Astrocyte (in vitro differentiated cells and primary cell): ENCODE measurements around the gene FTCD. TPM values are rescaled to one million over a fixed set of nuclear protein-coding genes. Genes with fewer than 3 reads are reported as not detected.

Source experiments
- DNase-seq: peaks from one replicate; pipeline ENCODE4 v3.0.0-alpha.2; 2010; ENCODE audit warnings: low read depth
- FAIRE-seq: peaks from 2 replicates; lab custom pipeline; 2011; peaks lifted over from hg19 to GRCh38; lab: Jason Lieb, UNC
- H2AFZ ChIP-seq: 2 replicates; pipeline ENCODE4 v1.6.0; 2012; ENCODE audit warnings: low read depth, low read length, inconsistent platforms
- H3K27ac ChIP-seq: 2 replicates; pipeline ENCODE4 v1.5.1; 2011; ENCODE audit warnings: low read depth, low read length, inconsistent platforms
- H3K27me3 ChIP-seq: 2 replicates; pipeline ENCODE4 v1.6.0; 2011; ENCODE audit warnings: low read length, inconsistent platforms; ENCODE audit not compliant: insufficient read depth
- H3K36me3 ChIP-seq: 2 replicates; pipeline ENCODE4 v1.5.1; 2011; ENCODE audit warnings: low read length, inconsistent platforms; ENCODE audit not compliant: insufficient read depth
- H3K4me1 ChIP-seq: 2 replicates; pipeline ENCODE4 v1.5.1; 2011; ENCODE audit warnings: low read length, inconsistent platforms; ENCODE audit not compliant: insufficient read depth
- H3K4me2 ChIP-seq: 2 replicates; pipeline ENCODE4 v1.6.0; 2012; ENCODE audit warnings: low read length, inconsistent platforms
- H3K4me3 ChIP-seq: 2 replicates; pipeline ENCODE4 v1.5.1; 2011; ENCODE audit warnings: low read depth, mild to moderate bottlenecking, low read length, inconsistent platforms; ENCODE audit not compliant: insufficient read depth
- H3K79me2 ChIP-seq: 2 replicates; pipeline ENCODE4 v1.6.0; 2012; ENCODE audit warnings: mild to moderate bottlenecking, low read length, inconsistent platforms; ENCODE audit not compliant: insufficient read depth
- H3K9ac ChIP-seq: 2 replicates; pipeline ENCODE4 v1.6.0; 2012; ENCODE audit warnings: mild to moderate bottlenecking, low read length, inconsistent platforms
- H3K9me3 ChIP-seq: 2 replicates; pipeline ENCODE4 v1.5.1; 2012; ENCODE audit warnings: low read depth, mild to moderate bottlenecking, low read length, inconsistent platforms; ENCODE audit not compliant: insufficient read depth
- H4K20me1 ChIP-seq: 2 replicates; pipeline ENCODE4 v1.6.0; 2012; ENCODE audit warnings: low read length, inconsistent platforms; ENCODE audit not compliant: insufficient read depth
- H3K27ac Mint-ChIP-seq: one replicate; pipeline ENCODE4 v1.8.0; 2021; ENCODE audit warnings: mild to moderate bottlenecking, mixed read lengths; ENCODE audit not compliant: unreplicated experiment
- H3K27me3 Mint-ChIP-seq: one replicate; pipeline ENCODE4 v1.8.0; 2021; ENCODE audit warnings: low read depth, mixed read lengths; ENCODE audit not compliant: unreplicated experiment
- H3K36me3 Mint-ChIP-seq: one replicate; pipeline ENCODE4 v1.8.0; 2021; ENCODE audit warnings: low read depth, mixed read lengths; ENCODE audit not compliant: unreplicated experiment
- H3K4me1 Mint-ChIP-seq: one replicate; pipeline ENCODE4 v1.8.0; 2021; ENCODE audit warnings: low read depth, mixed read lengths; ENCODE audit not compliant: unreplicated experiment
- H3K4me3 Mint-ChIP-seq: one replicate; pipeline ENCODE4 v1.8.0; 2021; ENCODE audit warnings: mild to moderate bottlenecking, moderate library complexity, mixed read lengths; ENCODE audit not compliant: unreplicated experiment
- H3K9me3 Mint-ChIP-seq: one replicate; pipeline ENCODE4 v1.8.0; 2021; ENCODE audit warnings: mild to moderate bottlenecking, mixed read lengths; ENCODE audit not compliant: unreplicated experiment
- CTCF ChIP-seq: IDR thresholded peaks from 2 replicates; pipeline ENCODE4 v1.5.1; 2011; ENCODE audit warnings: low read depth, mild to moderate bottlenecking, inconsistent platforms, low read length, moderate library complexity; ENCODE audit not compliant: insufficient read depth
- EZH2 ChIP-seq: IDR thresholded peaks from 2 replicates; pipeline ENCODE4 v1.6.1; 2012; ENCODE audit warnings: mild to moderate bottlenecking, low read length, inconsistent platforms; ENCODE audit not compliant: insufficient read depth
- total RNA-seq: library from RNA; stranded (reverse); gene quantifications from 2 replicates; pipeline ENCODE4 v1.2.1, GENCODE V29; 2021

The FTCD gene
- total RNA-seq, 1 donor from 2014 or later, result 1.9 TPM

GRCh38 chr21:46131838-46132651 is 23.3 kb downstream of the FTCD start:
- no peak for TF ChIP-seq CTCF
- no peak for TF ChIP-seq EZH2
- Histone ChIP-seq H3K4me1 (no peaks in the 10 kb centered on the region), H3K4me3 (no peak overlapping the region), H3K27me3 (no peaks in the 10 kb centered on the region), H3K79me2 (no peaks in the 10 kb centered on the region), H3K4me2 (no peak overlapping the region), H3K9ac (no peak overlapping the region), H3K36me3 (peaks cover 17% of the 10 kb centered on the region), H4K20me1 (peaks cover 52% of the 10 kb centered on the region), H3K27ac (no peak overlapping the region), H2AFZ (no peak overlapping the region), H3K9me3 (peaks cover 4% of the 10 kb centered on the region)
- H3K4me1 Mint-ChIP-seq, result no peaks in the 10 kb centered on the region
- DNase-seq (no peak), FAIRE-seq (no peak)
- H3K27me3 Mint-ChIP-seq, result peaks cover 2% of the 10 kb centered on the region
- peaks cover 4% of the 10 kb centered on the region for H3K36me3 Mint-ChIP-seq
- no peaks in the 10 kb centered on the region for H3K9me3 Mint-ChIP-seq
- H3K4me3 Mint-ChIP-seq, result no peak overlapping the region
- H3K27ac Mint-ChIP-seq, result no peak overlapping the region

- no peak overlapping the region for H3K27ac ChIP-seq
- H3K9me3 ChIP-seq, result peaks cover 4% of the 10 kb centered on the region
- no peaks in the 10 kb centered on the region for H3K4me1 ChIP-seq
- H3K9ac ChIP-seq, result no peak overlapping the region
- H3K4me3 ChIP-seq, result no peak overlapping the region
- H4K20me1 ChIP-seq, result peaks cover 58% of the 10 kb centered on the region
- no peaks in the 10 kb centered on the region for H3K9me3 Mint-ChIP-seq
- no peaks in the 10 kb centered on the region for H3K27me3 ChIP-seq
- peaks cover 17% of the 10 kb centered on the region for H3K36me3 ChIP-seq
- H3K27ac Mint-ChIP-seq, result no peak overlapping the region
- H3K27me3 Mint-ChIP-seq, result peaks cover 2% of the 10 kb centered on the region
- no peaks in the 10 kb centered on the region for H3K4me1 Mint-ChIP-seq
- peaks cover 4% of the 10 kb centered on the region for H3K36me3 Mint-ChIP-seq
- DNase-seq (no peak), FAIRE-seq (no peak)
- TF ChIP-seq EZH2, result no peak
- TF ChIP-seq CTCF, result no peak
- no peak overlapping the region for H3K4me3 Mint-ChIP-seq
- H2AFZ ChIP-seq, result no peak overlapping the region
- no peak overlapping the region for H3K4me2 ChIP-seq
- no peaks in the 10 kb centered on the region for H3K79me2 ChIP-seq
Observed at GRCh38 chr21:46131588-46131837, 23.9 kb downstream of the FTCD start.

- H4K20me1 ChIP-seq, result peaks cover 62% of the 10 kb centered on the region
- Mint-ChIP-seq H3K9me3 (no peaks in the 10 kb centered on the region), H3K36me3 (peaks cover 5% of the 10 kb centered on the region), H3K27me3 (peaks cover 2% of the 10 kb centered on the region), H3K27ac (no peak overlapping the region), H3K4me1 (no peaks in the 10 kb centered on the region), H3K4me3 (no peak overlapping the region)
- no peak overlapping the region for H2AFZ ChIP-seq
- peaks cover 2% of the 10 kb centered on the region for H3K79me2 ChIP-seq
- peaks cover 4% of the 10 kb centered on the region for H3K9me3 ChIP-seq
- H3K4me3 ChIP-seq, result no peak overlapping the region
- H3K27me3 ChIP-seq, result no peaks in the 10 kb centered on the region
- FAIRE-seq (no peak), DNase-seq (no peak)
- no peak for TF ChIP-seq CTCF
- no peak for TF ChIP-seq EZH2
- H3K9ac ChIP-seq, result no peak overlapping the region
- H3K4me1 ChIP-seq, result no peaks in the 10 kb centered on the region
- H3K4me2 ChIP-seq, result no peak overlapping the region
- peaks cover 18% of the 10 kb centered on the region for H3K36me3 ChIP-seq
- H3K27ac ChIP-seq, result no peak overlapping the region
Observed at GRCh38 chr21:46130831-46131587, 24.4 kb downstream of the FTCD start.
